Measurements from ENCODE around the gene SLC47A2.

The SLC47A2 gene

GRCh38 chr17:19725486-19725885 is 9.1 kb upstream of the SLC47A2 start:
- DNase-seq = no peak

- no peak for DNase-seq
Measured at GRCh38 chr17:19724501-19725420, 8.4 kb upstream of the SLC47A2 start.

- no peak for DNase-seq
Measured at GRCh38 chr17:19723964-19724363, 7.6 kb upstream of the SLC47A2 start.

GRCh38 chr17:19720631-19721426 is 4.4 kb upstream of the SLC47A2 start:
- DNase-seq = peak; percentile 29

GRCh38 chr17:19720210-19720475 is 3.8 kb upstream of the SLC47A2 start:
- no peak for DNase-seq

GRCh38 chr17:19719355-19720209 is 3.2 kb upstream of the SLC47A2 start:
- no peak for DNase-seq

GRCh38 chr17:19718613-19719354 is 2.4 kb upstream of the SLC47A2 start:
- DNase-seq = peak; percentile 50

- no peak for DNase-seq
Measured at GRCh38 chr17:19718041-19718612, 1.7 kb upstream of the SLC47A2 start.

GRCh38 chr17:19717411-19717908 is 1.1 kb upstream of the SLC47A2 start:
- DNase-seq = no peak

GRCh38 chr17:19717031-19717360 is 612 bp upstream of the SLC47A2 start:
- DNase-seq = no peak

GRCh38 chr17:19714542-19715411 is 1.6 kb downstream of the SLC47A2 start:
- no peak for DNase-seq

- no peak for DNase-seq
Measured at GRCh38 chr17:19713901-19714361, 2.5 kb downstream of the SLC47A2 start.

- no peak for DNase-seq
Measured at GRCh38 chr17:19713462-19713861, 2.9 kb downstream of the SLC47A2 start.

GRCh38 chr17:19712436-19713004 is 3.9 kb downstream of the SLC47A2 start:
- no peak for DNase-seq

GRCh38 chr17:19709841-19710240 is 6.5 kb downstream of the SLC47A2 start:
- DNase-seq = no peak

- no peak for DNase-seq
Measured at GRCh38 chr17:19708431-19709175, 7.8 kb downstream of the SLC47A2 start.

- no peak for DNase-seq
Measured at GRCh38 chr17:19707728-19708221, 8.6 kb downstream of the SLC47A2 start.

GRCh38 chr17:19706791-19707727 is 9.3 kb downstream of the SLC47A2 start:
- DNase-seq = peak; percentile 73
